Thyroid gland (tissue), 4 donors: ENCODE data around the gene PRPH.

Source experiments
- CTCF ChIP-seq, 6 experiments: fragments of 200-600 bp in 3 of 6; fragments of 450-650 bp in 3 of 6; sonication (generic) in 3 of 6; IDR thresholded peaks; one replicate each; pipeline ENCODE4 v1.5.1; 2016 to 2019; ENCODE audit warnings: antibody characterized with exemption in 6 of 6, mild to moderate bottlenecking in 2 of 6, inconsistent platforms in 1 of 6, moderate library complexity in 1 of 6
- POLR2A ChIP-seq, 2 donors: fragments of 450-650 bp; IDR thresholded peaks; one replicate each; pipeline ENCODE4 v1.6.1; 2017; ENCODE audit warnings: antibody characterized with exemption in 2 of 2, mild to moderate bottlenecking in 2 of 2, moderate library complexity in 1 of 2

- TF ChIP-seq POLR2A (IDR thresholded peaks at IDR 0.05), result no peak
- no peak for TF ChIP-seq CTCF (IDR thresholded peaks at IDR 0.05)
Measured at GRCh38 chr12:49288922-49289555, 5.9 kb upstream of the PRPH start.
